H9 (cell line): ENCODE results near the gene LDLRAD4. TPM values are rescaled to one million over a fixed set of nuclear protein-coding genes. Genes with fewer than 3 reads are reported as not detected.

Experiments used
- DNase-seq: peaks from one replicate; pipeline ENCODE4 v3.0.0-alpha.2; 2017
- H2AFZ ChIP-seq: one replicate; pipeline ENCODE4 v1.6.1; 2013; ENCODE audit warnings: mild to moderate bottlenecking, low read length, control low read depth, moderate library complexity
- H2AK5ac ChIP-seq: 2 replicates; pipeline ENCODE4 v1.6.1; 2013; ENCODE audit warnings: low read length, control low read depth, mixed read lengths; ENCODE audit not compliant: insufficient read length
- H2BK120ac ChIP-seq: one replicate; pipeline ENCODE4 v1.6.1; 2013; ENCODE audit warnings: low read depth, mild to moderate bottlenecking, low read length, control low read depth, inconsistent platforms; ENCODE audit not compliant: poor library complexity, severe bottlenecking
- H2BK12ac ChIP-seq: 2 replicates; pipeline ENCODE4 v1.6.1; 2013; ENCODE audit warnings: low read length, control low read depth, mixed read lengths, low read depth; ENCODE audit not compliant: insufficient read length
- H2BK15ac ChIP-seq: 2 replicates; pipeline ENCODE4 v1.6.1; 2013; ENCODE audit warnings: low read depth, low read length, control low read depth
- H2BK20ac ChIP-seq: one replicate; pipeline ENCODE4 v1.6.1; 2013; ENCODE audit warnings: low read depth, mild to moderate bottlenecking, low read length, control low read depth, inconsistent platforms; ENCODE audit not compliant: poor library complexity, severe bottlenecking
- H2BK5ac ChIP-seq: 2 replicates; pipeline ENCODE4 v1.6.1; 2013; ENCODE audit warnings: low read length, control low read depth, mixed read lengths; ENCODE audit not compliant: insufficient read length
- H3K14ac ChIP-seq: 2 replicates; pipeline ENCODE4 v1.6.1; 2013; ENCODE audit warnings: low read length, control low read depth; ENCODE audit not compliant: insufficient read depth
- H3K18ac ChIP-seq: 2 replicates; pipeline ENCODE4 v1.6.1; 2013; ENCODE audit warnings: low read depth, mild to moderate bottlenecking, mixed read lengths, low read length, control low read depth; ENCODE audit not compliant: insufficient read length
- H3K23ac ChIP-seq: 2 replicates; pipeline ENCODE4 v1.6.1; 2013; ENCODE audit warnings: low read length, control low read depth, mixed read lengths, low read depth; ENCODE audit not compliant: insufficient read length
- H3K23me2 ChIP-seq: 2 replicates; pipeline ENCODE4 v1.6.1; 2013; ENCODE audit warnings: low read depth, mild to moderate bottlenecking, mixed read lengths, low read length, control low read depth; ENCODE audit not compliant: insufficient read length, poor library complexity, severe bottlenecking
- H3K27ac ChIP-seq: 2 replicates; pipeline ENCODE4 v1.5.1; 2013; ENCODE audit warnings: low read length, control low read depth, mixed read lengths, low read depth; ENCODE audit not compliant: insufficient read length
- H3K27me3 ChIP-seq: 2 replicates; pipeline ENCODE4 v1.6.1; 2013; ENCODE audit warnings: low read length, control low read depth, inconsistent platforms; ENCODE audit not compliant: insufficient read depth
- H3K4ac ChIP-seq: 2 replicates; pipeline ENCODE4 v1.6.1; 2013; ENCODE audit warnings: low read depth, mild to moderate bottlenecking, control low read depth, inconsistent platforms, low read length, moderate library complexity
- H3K4me1 ChIP-seq: 2 replicates; pipeline ENCODE4 v1.6.1; 2013; ENCODE audit warnings: low read length, control low read depth, inconsistent platforms; ENCODE audit not compliant: insufficient read depth
- H3K4me2 ChIP-seq: 2 replicates; pipeline ENCODE4 v1.6.1; 2013; ENCODE audit warnings: low read length, control low read depth, mixed read lengths; ENCODE audit not compliant: insufficient read length, insufficient read depth
- H3K56ac ChIP-seq: 2 replicates; pipeline ENCODE4 v1.6.1; 2013; ENCODE audit warnings: low read depth, mild to moderate bottlenecking, mixed read lengths, low read length, control low read depth; ENCODE audit not compliant: insufficient read length
- H3K79me1 ChIP-seq: 2 replicates; pipeline ENCODE4 v1.6.1; 2013; ENCODE audit warnings: low read depth, mild to moderate bottlenecking, moderate library complexity, low read length, control low read depth, inconsistent platforms; ENCODE audit not compliant: insufficient read depth, poor library complexity, severe bottlenecking
- H3K79me2 ChIP-seq: 2 replicates; pipeline ENCODE4 v1.6.1; 2013; ENCODE audit warnings: low read length, control low read depth, inconsistent platforms; ENCODE audit not compliant: insufficient read depth
- H3K9ac ChIP-seq: 2 replicates; pipeline ENCODE4 v1.6.1; 2013; ENCODE audit warnings: low read length, control low read depth, mixed read lengths; ENCODE audit not compliant: insufficient read length; ENCODE audit errors: extremely low read depth
- H3K9me3 ChIP-seq: one replicate; pipeline ENCODE4 v1.6.1; 2013; ENCODE audit warnings: low read depth, low read length, inconsistent platforms; ENCODE audit not compliant: control insufficient read depth
- H3T11ph ChIP-seq: one replicate; pipeline ENCODE4 v1.6.1; 2013; ENCODE audit warnings: mild to moderate bottlenecking, low read length, control low read depth, inconsistent platforms
- H4K20me1 ChIP-seq: one replicate; pipeline ENCODE4 v1.6.1; 2013; ENCODE audit not compliant: control insufficient read depth, insufficient read length, insufficient read depth
- H4K5ac ChIP-seq: 2 replicates; pipeline ENCODE4 v1.6.1; 2013; ENCODE audit warnings: low read depth, mild to moderate bottlenecking, mixed read lengths, low read length, control low read depth; ENCODE audit not compliant: insufficient read length
- H4K8ac ChIP-seq: replicated peaks from 2 replicates; pipeline ENCODE4 v1.6.1; 2013; ENCODE audit warnings: low read length, control low read depth, mixed read lengths, low read depth; ENCODE audit not compliant: insufficient read length
- H4K91ac ChIP-seq: 2 replicates; pipeline ENCODE4 v1.6.1; 2013; ENCODE audit warnings: low read depth, mild to moderate bottlenecking, moderate library complexity, mixed read lengths, low read length, control low read depth; ENCODE audit not compliant: insufficient read length
- H3K27ac Mint-ChIP-seq, 3 experiments: 2 replicates in 2 of 3; 3 replicates in 1 of 3; pipeline ENCODE4 v1.8.0; 2020 to 2021; ENCODE audit warnings: mixed read lengths in 3 of 3, mild to moderate bottlenecking in 1 of 3, moderate library complexity in 1 of 3
- H3K27me3 Mint-ChIP-seq: 2 replicates; pipeline ENCODE4 v1.8.0; 2021; ENCODE audit warnings: low read depth, mild to moderate bottlenecking, moderate library complexity, mixed read lengths
- H3K36me3 Mint-ChIP-seq, 3 experiments: 2 replicates in 2 of 3; 3 replicates in 1 of 3; pipeline ENCODE4 v1.8.0; 2020 to 2021; ENCODE audit warnings: low read depth in 3 of 3, mixed read lengths in 3 of 3; ENCODE audit not compliant: insufficient read depth in 1 of 3
- H3K4me1 Mint-ChIP-seq, 2 experiments: 2 replicates each; pipeline ENCODE4 v1.8.0; 2020; ENCODE audit warnings: mixed read lengths in 2 of 2
- H3K4me3 Mint-ChIP-seq, 2 experiments: 2 replicates in 1 of 2; 3 replicates in 1 of 2; pipeline ENCODE4 v1.8.0; 2020 to 2021; ENCODE audit warnings: mild to moderate bottlenecking in 2 of 2, mixed read lengths in 2 of 2, moderate library complexity in 1 of 2
- H3K9me3 Mint-ChIP-seq, 2 experiments: 2 replicates in 1 of 2; 3 replicates in 1 of 2; pipeline ENCODE4 v1.8.0; 2020; ENCODE audit warnings: mild to moderate bottlenecking in 2 of 2, mixed read lengths in 2 of 2, moderate library complexity in 1 of 2
- WGBS: extraction: QIAGEN DNeasy Blood & Tissue Kit; methylation state at CpG from one replicate; pipeline ENCODE4 v1.1.7; 2013; ENCODE audit warnings: missing lambda C conversion rate, low lambda C conversion rate, mixed read lengths; ENCODE audit not compliant: insufficient read length; ENCODE audit errors: extremely low coverage; 5-methylcytosine and 5-hydroxymethylcytosine counted together
- total RNA-seq: library from RNA; stranded (reverse); gene quantifications from 2 replicates; pipeline ENCODE4 v1.2.1, GENCODE V29; 2021
- TF ChIP-seq, protein P1 (sequence below): fragments of 200-600 bp; sonication (generic); conservative IDR thresholded peaks from 3 replicates; pipeline ENCODE4 v1.8.0; 2021; ENCODE audit warnings: antibody characterized with exemption, mild to moderate bottlenecking

The LDLRAD4 gene
- total RNA-seq, 1 experiment from 2014 or later = 3.9 TPM

DNA sequence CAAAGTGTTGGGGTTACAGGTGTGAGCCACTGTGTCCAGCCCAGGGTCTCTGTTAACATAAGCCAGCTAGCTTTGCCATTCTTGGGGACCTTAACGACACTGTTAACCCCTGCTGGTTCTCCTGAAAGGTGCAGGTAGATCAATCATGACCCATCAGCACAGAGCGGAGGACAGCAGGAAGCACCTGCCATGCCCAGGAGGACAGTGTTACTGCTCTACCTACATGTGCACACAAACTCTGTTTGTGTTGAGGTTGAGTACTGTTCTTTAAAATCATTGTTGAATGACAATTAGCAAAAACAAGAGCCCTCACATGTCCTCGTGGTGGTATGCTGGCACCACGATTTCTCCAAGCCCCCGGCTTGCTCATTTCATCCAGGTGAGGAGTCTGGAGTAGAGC lies 386.9 kb downstream of the LDLRAD4 start:
- WGBS = no CpG with 5 or more reads among the region's 5 CpGs
- Mint-ChIP-seq H3K27ac (no peak overlapping the region), H3K4me1 (0 out of 4 replicates have a peak, but pooled peaks cover 0 to under 1% of the 10 kb centered on the region in 2 experiments), H3K9me3 (no peaks in the 10 kb centered on the region), H3K4me3 (no peak overlapping the region), H3K36me3 (no peaks in the 10 kb centered on the region), H3K27me3 (no peaks in the 10 kb centered on the region)
- H3K9ac ChIP-seq = no peak overlapping the region
- H3K14ac ChIP-seq = no peak overlapping the region
- no peak overlapping the region for H2BK20ac ChIP-seq
- no peaks in the 10 kb centered on the region for H4K20me1 ChIP-seq
- no peaks in the 10 kb centered on the region for H3K23me2 ChIP-seq
- no peak overlapping the region for H3T11ph ChIP-seq
- no peak overlapping the region for H2AK5ac ChIP-seq
- no peak overlapping the region for H3K56ac ChIP-seq
- H3K18ac ChIP-seq = no peak overlapping the region
- H3K79me2 ChIP-seq = no peaks in the 10 kb centered on the region
- H4K91ac ChIP-seq = no peak overlapping the region
- no peak overlapping the region for H4K5ac ChIP-seq
- H4K8ac ChIP-seq = no peak overlapping the region
- H2AFZ ChIP-seq = no peak overlapping the region
- no peak overlapping the region for H2BK12ac ChIP-seq
- H3K4ac ChIP-seq = no peak overlapping the region
- H3K9me3 ChIP-seq = no peaks in the 10 kb centered on the region
- H3K4me2 ChIP-seq = no peak overlapping the region
- no peak overlapping the region for H2BK5ac ChIP-seq
- no peaks in the 10 kb centered on the region for H3K27me3 ChIP-seq
- H3K4me1 ChIP-seq = no peaks in the 10 kb centered on the region
- H3K79me1 ChIP-seq = no peaks in the 10 kb centered on the region
- TF ChIP-seq, protein P1, sequence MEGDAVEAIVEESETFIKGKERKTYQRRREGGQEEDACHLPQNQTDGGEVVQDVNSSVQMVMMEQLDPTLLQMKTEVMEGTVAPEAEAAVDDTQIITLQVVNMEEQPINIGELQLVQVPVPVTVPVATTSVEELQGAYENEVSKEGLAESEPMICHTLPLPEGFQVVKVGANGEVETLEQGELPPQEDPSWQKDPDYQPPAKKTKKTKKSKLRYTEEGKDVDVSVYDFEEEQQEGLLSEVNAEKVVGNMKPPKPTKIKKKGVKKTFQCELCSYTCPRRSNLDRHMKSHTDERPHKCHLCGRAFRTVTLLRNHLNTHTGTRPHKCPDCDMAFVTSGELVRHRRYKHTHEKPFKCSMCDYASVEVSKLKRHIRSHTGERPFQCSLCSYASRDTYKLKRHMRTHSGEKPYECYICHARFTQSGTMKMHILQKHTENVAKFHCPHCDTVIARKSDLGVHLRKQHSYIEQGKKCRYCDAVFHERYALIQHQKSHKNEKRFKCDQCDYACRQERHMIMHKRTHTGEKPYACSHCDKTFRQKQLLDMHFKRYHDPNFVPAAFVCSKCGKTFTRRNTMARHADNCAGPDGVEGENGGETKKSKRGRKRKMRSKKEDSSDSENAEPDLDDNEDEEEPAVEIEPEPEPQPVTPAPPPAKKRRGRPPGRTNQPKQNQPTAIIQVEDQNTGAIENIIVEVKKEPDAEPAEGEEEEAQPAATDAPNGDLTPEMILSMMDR = no peak
- DNase-seq = no peak
- H2BK120ac ChIP-seq = no peak overlapping the region
- H3K23ac ChIP-seq = no peak overlapping the region
- no peak overlapping the region for H3K27ac ChIP-seq
- H2BK15ac ChIP-seq = no peak overlapping the region
